Keratinocyte (primary cell): ENCODE measurements around the gene ZBTB17. TPM values are rescaled to one million over a fixed set of nuclear protein-coding genes. Genes with fewer than 3 reads are reported as not detected.

Experiments
- DNase-seq: peaks from one replicate; pipeline ENCODE4 v3.0.0-alpha.2; 2011; ENCODE audit warnings: low read depth, missing footprints, low spot score
- FAIRE-seq: peaks from 2 replicates; lab custom pipeline; 2011; peaks lifted over from hg19 to GRCh38; lab: Jason Lieb, UNC
- H2AFZ ChIP-seq: 2 replicates; pipeline ENCODE4 v1.6.0; 2012; ENCODE audit warnings: low read length, control low read depth, inconsistent platforms; ENCODE audit not compliant: control insufficient read depth
- H3K27ac ChIP-seq: 2 replicates; pipeline ENCODE4 v1.5.1; 2011; ENCODE audit warnings: low read length; ENCODE audit not compliant: control insufficient read depth, insufficient read depth
- H3K27me3 ChIP-seq: 3 replicates; pipeline ENCODE4 v1.6.0; 2011; ENCODE audit warnings: low read length; ENCODE audit not compliant: control insufficient read depth, insufficient read depth; ENCODE audit errors: extremely low read depth
- H3K36me3 ChIP-seq, 2 experiments: 2 replicates in 1 of 2; 3 replicates in 1 of 2; pipeline ENCODE4 v1.5.1; 2011; ENCODE audit warnings: low read length in 2 of 2, mild to moderate bottlenecking in 1 of 2; ENCODE audit not compliant: control insufficient read depth in 2 of 2, insufficient read depth in 2 of 2; ENCODE audit errors: extremely low read depth in 1 of 2
- H3K4me1 ChIP-seq: 3 replicates; pipeline ENCODE4 v1.5.1; 2011; ENCODE audit warnings: low read length; ENCODE audit not compliant: control insufficient read depth, insufficient read depth; ENCODE audit errors: extremely low read depth
- H3K4me2 ChIP-seq: 3 replicates; pipeline ENCODE4 v1.6.0; 2011; ENCODE audit warnings: low read depth, low read length; ENCODE audit not compliant: control insufficient read depth, insufficient read depth; ENCODE audit errors: extremely low read depth
- H3K4me3 ChIP-seq, 3 experiments: fragments of 200-600 bp in 1 of 3; sonication (generic) in 1 of 3; 2 replicates in 2 of 3; 3 replicates in 1 of 3; pipeline ENCODE4 v1.5.1; 2011 to 2016; ENCODE audit warnings: low read length in 3 of 3, mild to moderate bottlenecking in 3 of 3, control low read depth in 2 of 3, inconsistent platforms in 1 of 3, low read depth in 1 of 3, mixed read lengths in 1 of 3, mixed run types in 1 of 3, moderate library complexity in 1 of 3; ENCODE audit not compliant: control insufficient read depth in 2 of 3, insufficient read depth in 2 of 3; ENCODE audit errors: extremely low read depth in 1 of 3
- H3K79me2 ChIP-seq: 2 replicates; pipeline ENCODE4 v1.6.0; 2012; ENCODE audit warnings: low read length; ENCODE audit not compliant: control insufficient read depth, insufficient read depth
- H3K9ac ChIP-seq: 3 replicates; pipeline ENCODE4 v1.6.0; 2011; ENCODE audit warnings: low read length; ENCODE audit not compliant: control insufficient read depth, insufficient read depth; ENCODE audit errors: extremely low read depth
- H3K9me1 ChIP-seq: 3 replicates; pipeline ENCODE4 v1.6.0; 2011; ENCODE audit warnings: low read length; ENCODE audit not compliant: control insufficient read depth, insufficient read depth; ENCODE audit errors: extremely low read depth
- H3K9me3 ChIP-seq: 2 replicates; pipeline ENCODE4 v1.5.1; 2012; ENCODE audit warnings: low read depth, low read length; ENCODE audit not compliant: control insufficient read depth
- H4K20me1 ChIP-seq: 3 replicates; pipeline ENCODE4 v1.6.0; 2011; ENCODE audit warnings: low read length; ENCODE audit not compliant: control insufficient read depth, insufficient read depth; ENCODE audit errors: extremely low read depth
- EZH2 ChIP-seq: IDR thresholded peaks from one replicate; pipeline ENCODE4 v1.6.1; 2012; ENCODE audit warnings: inconsistent platforms, mild to moderate bottlenecking, low read length, moderate library complexity
- dilution Hi-C: fragments of 300-500 bp; cut with MboI; formaldehyde crosslinking; loops from one replicate; pipeline ENCODE4 v1.7.0; 2020; ENCODE audit warnings: low sequenced_read_pairs; ENCODE audit not compliant: extremely low pct_ligation_motif_present
- polyA plus RNA-seq, 5 experiments: library from polyadenylated mRNA; depleted of rRNA in 3 of 5; stranded (reverse) in 3 of 5; stranded (forward) in 1 of 5; unstranded in 1 of 5; fragments of >200 nt; gene quantifications; 1 replicate in 1 of 5; 2 replicates in 3 of 5; 3 replicates in 1 of 5; pipeline versions ENCODE4 v1.2.1 to v1.2.3, GENCODE V29; 2011 to 2012; ENCODE audit warnings: missing spikeins in 2 of 5, low read depth in 1 of 5, low replicate concordance in 1 of 5
- TF ChIP-seq, protein P1 (sequence below), 3 experiments: IDR thresholded peaks in 1 of 3; conservative IDR thresholded peaks in 1 of 3; optimal IDR thresholded peaks in 1 of 3; 2 replicates in 2 of 3; 3 replicates in 1 of 3; pipeline versions ENCODE3 to v1.5.1; 2011; ENCODE audit warnings: low read length in 3 of 3, mild to moderate bottlenecking in 3 of 3, moderate library complexity in 2 of 3, control low read depth in 1 of 3, inconsistent platforms in 1 of 3; ENCODE audit not compliant: insufficient read depth in 2 of 3; ENCODE audit errors: extremely low read depth in 1 of 3

Gene ZBTB17
- polyA plus RNA-seq, 1 donor (not counting 4 experiments of a cell fraction or from before 2014, with no cell fraction given): 18.4 TPM

DNA sequence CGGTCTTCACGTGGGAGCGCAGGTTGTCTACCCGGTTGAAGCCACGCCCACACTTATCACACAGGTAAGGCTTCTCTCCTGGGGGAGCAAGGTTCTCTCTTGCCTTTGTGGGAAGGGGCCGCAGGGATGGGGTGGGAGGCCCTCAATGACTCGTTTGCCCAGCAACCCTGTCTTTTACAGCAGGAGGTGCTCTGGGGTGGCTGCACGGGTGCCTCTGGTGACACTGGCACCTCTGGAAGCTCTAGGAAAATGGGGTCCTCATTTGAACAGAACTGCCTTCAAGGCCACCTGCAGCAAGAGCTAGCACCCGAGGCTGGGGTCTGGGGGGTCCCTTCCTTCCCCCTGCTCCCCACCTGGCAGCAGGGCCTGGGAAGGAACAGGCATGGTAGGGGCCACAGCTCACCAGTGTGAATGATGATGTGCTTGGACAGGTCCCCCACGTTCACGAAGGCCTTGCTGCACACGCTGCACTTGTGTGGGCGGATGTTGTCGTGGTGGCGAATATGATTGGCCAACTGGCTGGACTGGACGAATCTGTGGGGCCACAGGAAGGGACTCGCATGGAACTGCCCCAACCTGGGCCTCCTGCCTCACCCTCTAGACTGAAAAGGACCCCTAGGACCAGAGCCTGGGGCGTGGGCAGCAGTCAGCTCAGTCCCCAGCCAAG, 33.1 kb downstream of the ZBTB17 start:
- Histone ChIP-seq H3K4me3 (no peak overlapping the region), H3K27ac (no peak overlapping the region), H3K9ac (no peak overlapping the region), H2AFZ (no peak overlapping the region), H3K4me1 (peaks cover 2% of the 10 kb centered on the region), H4K20me1 (no peaks in the 10 kb centered on the region), H3K9me3 (no peaks in the 10 kb centered on the region), H3K36me3 (peaks cover 46 to 62% of the 10 kb centered on the region in 2 experiments), H3K4me2 (no peak overlapping the region), H3K9me1 (no peaks in the 10 kb centered on the region), H3K79me2 (peaks cover 10% of the 10 kb centered on the region), H3K27me3 (no peaks in the 10 kb centered on the region)
- no peak for TF ChIP-seq EZH2
- TF ChIP-seq, protein P1, sequence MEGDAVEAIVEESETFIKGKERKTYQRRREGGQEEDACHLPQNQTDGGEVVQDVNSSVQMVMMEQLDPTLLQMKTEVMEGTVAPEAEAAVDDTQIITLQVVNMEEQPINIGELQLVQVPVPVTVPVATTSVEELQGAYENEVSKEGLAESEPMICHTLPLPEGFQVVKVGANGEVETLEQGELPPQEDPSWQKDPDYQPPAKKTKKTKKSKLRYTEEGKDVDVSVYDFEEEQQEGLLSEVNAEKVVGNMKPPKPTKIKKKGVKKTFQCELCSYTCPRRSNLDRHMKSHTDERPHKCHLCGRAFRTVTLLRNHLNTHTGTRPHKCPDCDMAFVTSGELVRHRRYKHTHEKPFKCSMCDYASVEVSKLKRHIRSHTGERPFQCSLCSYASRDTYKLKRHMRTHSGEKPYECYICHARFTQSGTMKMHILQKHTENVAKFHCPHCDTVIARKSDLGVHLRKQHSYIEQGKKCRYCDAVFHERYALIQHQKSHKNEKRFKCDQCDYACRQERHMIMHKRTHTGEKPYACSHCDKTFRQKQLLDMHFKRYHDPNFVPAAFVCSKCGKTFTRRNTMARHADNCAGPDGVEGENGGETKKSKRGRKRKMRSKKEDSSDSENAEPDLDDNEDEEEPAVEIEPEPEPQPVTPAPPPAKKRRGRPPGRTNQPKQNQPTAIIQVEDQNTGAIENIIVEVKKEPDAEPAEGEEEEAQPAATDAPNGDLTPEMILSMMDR (optimal IDR thresholded peaks at IDR 0.05 in 1 of 3, IDR thresholded peaks at IDR 0.05 in 1 of 3, conservative IDR thresholded peaks at IDR 0.05 in 1 of 3; ENCODE audit: extremely low read depth in 1 of 3, insufficient read depth in 2 of 3, low read length in 3 of 3): no peak
- dilution Hi-C loops: no loop called here
- DNase-seq (no peak), FAIRE-seq (no peak)

GRCh38 chr1:15941899-15942660, 33.8 kb downstream of the ZBTB17 start:
- Histone ChIP-seq H3K4me2 (no peak overlapping the region), H3K27me3 (no peaks in the 10 kb centered on the region), H2AFZ (no peak overlapping the region), H3K9ac (no peak overlapping the region), H3K9me3 (no peaks in the 10 kb centered on the region), H3K79me2 (peaks cover 4% of the 10 kb centered on the region), H3K27ac (no peak overlapping the region), H3K4me3 (no peak overlapping the region), H3K36me3 (peaks cover 39 to 62% of the 10 kb centered on the region in 2 experiments), H4K20me1 (no peaks in the 10 kb centered on the region), H3K4me1 (no peaks in the 10 kb centered on the region), H3K9me1 (no peaks in the 10 kb centered on the region)
- dilution Hi-C loops: no loop called here
- DNase-seq: no peak
- no peak for FAIRE-seq
- TF ChIP-seq, protein P1 (optimal IDR thresholded peaks at IDR 0.05 in 1 of 3, IDR thresholded peaks at IDR 0.05 in 1 of 3, conservative IDR thresholded peaks at IDR 0.05 in 1 of 3; ENCODE audit: extremely low read depth in 1 of 3, insufficient read depth in 2 of 3, low read length in 3 of 3): no peak
- TF ChIP-seq EZH2: no peak
